ENCODE results near the gene LCLAT1. TPM values are rescaled to one million over a fixed set of nuclear protein-coding genes. Genes with fewer than 3 reads are reported as not detected.

The LCLAT1 gene
- total and polyA plus RNA-seq, 12 donors, result 8.0 to 56.4 (median 42.7) TPM

- ATAC-seq (no peak), DNase-seq (no peak)
- H3K36me3 ChIP-seq, result no peaks in the 10 kb centered on the region
- H3K27ac ChIP-seq, result peak overlapping the region in 2 of 10 donors; percentile 26 to 37
- H3K9me3 ChIP-seq, result no peaks in the 10 kb centered on the region
- H3K4me1 ChIP-seq, result peaks cover 0 to 71% (median 20%) of the 10 kb centered on the region in 9 donors
- TF ChIP-seq, protein P1, sequence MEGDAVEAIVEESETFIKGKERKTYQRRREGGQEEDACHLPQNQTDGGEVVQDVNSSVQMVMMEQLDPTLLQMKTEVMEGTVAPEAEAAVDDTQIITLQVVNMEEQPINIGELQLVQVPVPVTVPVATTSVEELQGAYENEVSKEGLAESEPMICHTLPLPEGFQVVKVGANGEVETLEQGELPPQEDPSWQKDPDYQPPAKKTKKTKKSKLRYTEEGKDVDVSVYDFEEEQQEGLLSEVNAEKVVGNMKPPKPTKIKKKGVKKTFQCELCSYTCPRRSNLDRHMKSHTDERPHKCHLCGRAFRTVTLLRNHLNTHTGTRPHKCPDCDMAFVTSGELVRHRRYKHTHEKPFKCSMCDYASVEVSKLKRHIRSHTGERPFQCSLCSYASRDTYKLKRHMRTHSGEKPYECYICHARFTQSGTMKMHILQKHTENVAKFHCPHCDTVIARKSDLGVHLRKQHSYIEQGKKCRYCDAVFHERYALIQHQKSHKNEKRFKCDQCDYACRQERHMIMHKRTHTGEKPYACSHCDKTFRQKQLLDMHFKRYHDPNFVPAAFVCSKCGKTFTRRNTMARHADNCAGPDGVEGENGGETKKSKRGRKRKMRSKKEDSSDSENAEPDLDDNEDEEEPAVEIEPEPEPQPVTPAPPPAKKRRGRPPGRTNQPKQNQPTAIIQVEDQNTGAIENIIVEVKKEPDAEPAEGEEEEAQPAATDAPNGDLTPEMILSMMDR (IDR thresholded peaks at IDR 0.05), result no peak
- no peaks in the 10 kb centered on the region for H3K27me3 ChIP-seq
- intact Hi-C loops (cut with DNase I), result loop anchor here in 1 of 10 donors (10.0 kb wide), 1 partner anchor 121 kb away; no protein-coding TSS in a partner anchor
- 100% methylated on average over 2 of the region's 2 CpGs for WGBS, 2 donors
- H3K4me3 ChIP-seq, result no peak overlapping the region
Observed at GRCh38 chr2:30456106-30456505, 9.1 kb downstream of the LCLAT1 start.

- no peak for ATAC-seq
- Histone ChIP-seq H3K27ac (peak overlapping the region in 2 of 10 donors; percentile 26 to 37), H3K4me3 (no peak overlapping the region), H3K4me1 (peaks cover 0 to 71% (median 20%) of the 10 kb centered on the region in 9 donors), H3K9me3 (no peaks in the 10 kb centered on the region), H3K36me3 (no peaks in the 10 kb centered on the region), H3K27me3 (no peaks in the 10 kb centered on the region)
- TF ChIP-seq, protein P1 (IDR thresholded peaks at IDR 0.05), result no peak
- DNase-seq, result no peak
- intact Hi-C loops (cut with DNase I), result loop anchor here in 1 of 10 donors (10.0 kb wide), 1 partner anchor 122 kb away; no protein-coding TSS in a partner anchor
- 95 to 98% methylated on average over 2 of the region's 2 CpGs for WGBS, 2 donors
Observed at GRCh38 chr2:30456579-30456978, 9.5 kb downstream of the LCLAT1 start.

DNA sequence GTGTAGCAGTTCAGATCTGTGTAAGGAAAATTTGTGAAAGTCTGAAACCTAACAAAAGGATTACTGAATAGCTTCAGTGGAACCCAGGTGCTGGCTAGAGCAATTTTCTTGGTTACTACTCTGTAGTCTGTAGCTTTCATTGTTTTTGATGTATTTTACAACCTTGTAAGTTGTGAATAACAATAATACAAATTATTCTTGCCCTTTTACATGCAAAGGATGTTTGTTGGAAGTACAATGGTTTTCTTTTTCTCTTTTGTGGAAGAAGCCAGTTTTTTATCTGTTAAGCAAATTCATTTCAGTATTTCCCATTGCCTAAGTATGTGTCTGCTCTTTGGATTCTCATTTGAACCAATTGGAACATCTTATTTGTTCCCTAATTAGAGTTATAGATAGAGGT is 10.2 kb downstream of the LCLAT1 start:
- Histone ChIP-seq H3K36me3 (no peaks in the 10 kb centered on the region), H3K27ac (peak overlapping the region in 2 of 10 donors; percentile 26 to 37), H3K9me3 (no peaks in the 10 kb centered on the region), H3K4me1 (peaks cover 0 to 69% (median 23%) of the 10 kb centered on the region in 9 donors), H3K27me3 (no peaks in the 10 kb centered on the region), H3K4me3 (no peak overlapping the region)
- intact Hi-C loops (cut with DNase I), result loop anchor here in 1 of 10 donors (10.0 kb wide), 1 partner anchor 122 kb away; no protein-coding TSS in a partner anchor
- TF ChIP-seq, protein P1 (IDR thresholded peaks at IDR 0.05), result no peak
- no peak for DNase-seq
- no peak for ATAC-seq

GRCh38 chr2:30459140-30459539 is 12.1 kb downstream of the LCLAT1 start:
- no peak overlapping the region for H3K4me3 ChIP-seq
- peak in 4 of 8 donors; percentile 20 to 51 (median 42) for ATAC-seq
- TF ChIP-seq, protein P1 (IDR thresholded peaks at IDR 0.05), result no peak
- no peaks in the 10 kb centered on the region for H3K36me3 ChIP-seq
- no peaks in the 10 kb centered on the region for H3K27me3 ChIP-seq
- no peak for DNase-seq
- intact Hi-C loops (cut with DNase I), result loop anchor here in 1 of 10 donors (10.0 kb wide), 1 partner anchor 124 kb away; no protein-coding TSS in a partner anchor
- peaks cover 0 to 59% (median 12%) of the 10 kb centered on the region in 9 donors for H3K4me1 ChIP-seq
- H3K9me3 ChIP-seq, result no peaks in the 10 kb centered on the region
- 59 to 60% methylated on average over 2 of the region's 2 CpGs for WGBS, 2 donors
- H3K27ac ChIP-seq, result peak overlapping the region in 6 of 10 donors; percentile 24 to 68 (median 50)

Data from heart right ventricle (tissue), 16 donors.